Epithelial cell of proximal tubule (primary cell): ENCODE measurements around the gene BIRC3. TPM values are rescaled to one million over a fixed set of nuclear protein-coding genes. Genes with fewer than 3 reads are reported as not detected.

Source experiments
- DNase-seq: peaks from one replicate; pipeline ENCODE4 v3.0.0-alpha.2; 2011; ENCODE audit warnings: low read depth
- H3K4me3 ChIP-seq: 2 replicates; pipeline ENCODE4 v1.5.1; 2011; ENCODE audit warnings: low read depth, mild to moderate bottlenecking, low read length
- total RNA-seq: library from RNA; depleted of rRNA; stranded (reverse); fragments of >200 nt; gene quantifications from 2 replicates; pipeline ENCODE4 v1.2.3, GENCODE V29; 2015
- TF ChIP-seq, protein P1 (sequence below): conservative IDR thresholded peaks from 2 replicates; pipeline ENCODE4 v1.5.1; 2012; ENCODE audit warnings: low read depth, mild to moderate bottlenecking, low read length

The BIRC3 gene
- total RNA-seq, 1 donor from 2014 or later, result 17.8 TPM

DNA sequence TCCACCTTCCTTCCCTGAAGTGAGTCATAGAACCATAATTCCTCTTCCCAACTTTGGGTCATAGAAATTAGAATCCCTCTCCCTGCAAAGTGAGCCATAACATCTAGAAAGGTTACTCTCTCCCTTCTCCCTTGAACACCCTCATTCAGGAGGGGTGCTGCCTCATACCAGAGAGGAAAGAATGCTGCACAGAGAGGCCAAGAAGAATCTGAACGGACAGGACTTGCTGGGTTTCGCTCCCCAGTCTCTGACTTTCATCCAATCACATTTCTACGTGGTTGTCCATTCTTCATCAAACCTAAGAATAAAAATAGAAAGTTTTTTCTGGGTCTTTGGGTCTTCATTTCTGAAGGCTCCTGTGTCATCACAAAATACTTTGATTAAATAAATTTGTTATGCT, 31.0 kb upstream of the BIRC3 start:
- TF ChIP-seq, protein P1, sequence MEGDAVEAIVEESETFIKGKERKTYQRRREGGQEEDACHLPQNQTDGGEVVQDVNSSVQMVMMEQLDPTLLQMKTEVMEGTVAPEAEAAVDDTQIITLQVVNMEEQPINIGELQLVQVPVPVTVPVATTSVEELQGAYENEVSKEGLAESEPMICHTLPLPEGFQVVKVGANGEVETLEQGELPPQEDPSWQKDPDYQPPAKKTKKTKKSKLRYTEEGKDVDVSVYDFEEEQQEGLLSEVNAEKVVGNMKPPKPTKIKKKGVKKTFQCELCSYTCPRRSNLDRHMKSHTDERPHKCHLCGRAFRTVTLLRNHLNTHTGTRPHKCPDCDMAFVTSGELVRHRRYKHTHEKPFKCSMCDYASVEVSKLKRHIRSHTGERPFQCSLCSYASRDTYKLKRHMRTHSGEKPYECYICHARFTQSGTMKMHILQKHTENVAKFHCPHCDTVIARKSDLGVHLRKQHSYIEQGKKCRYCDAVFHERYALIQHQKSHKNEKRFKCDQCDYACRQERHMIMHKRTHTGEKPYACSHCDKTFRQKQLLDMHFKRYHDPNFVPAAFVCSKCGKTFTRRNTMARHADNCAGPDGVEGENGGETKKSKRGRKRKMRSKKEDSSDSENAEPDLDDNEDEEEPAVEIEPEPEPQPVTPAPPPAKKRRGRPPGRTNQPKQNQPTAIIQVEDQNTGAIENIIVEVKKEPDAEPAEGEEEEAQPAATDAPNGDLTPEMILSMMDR, result no peak
- DNase-seq, result no peak
- H3K4me3 ChIP-seq, result no peak overlapping the region

DNA sequence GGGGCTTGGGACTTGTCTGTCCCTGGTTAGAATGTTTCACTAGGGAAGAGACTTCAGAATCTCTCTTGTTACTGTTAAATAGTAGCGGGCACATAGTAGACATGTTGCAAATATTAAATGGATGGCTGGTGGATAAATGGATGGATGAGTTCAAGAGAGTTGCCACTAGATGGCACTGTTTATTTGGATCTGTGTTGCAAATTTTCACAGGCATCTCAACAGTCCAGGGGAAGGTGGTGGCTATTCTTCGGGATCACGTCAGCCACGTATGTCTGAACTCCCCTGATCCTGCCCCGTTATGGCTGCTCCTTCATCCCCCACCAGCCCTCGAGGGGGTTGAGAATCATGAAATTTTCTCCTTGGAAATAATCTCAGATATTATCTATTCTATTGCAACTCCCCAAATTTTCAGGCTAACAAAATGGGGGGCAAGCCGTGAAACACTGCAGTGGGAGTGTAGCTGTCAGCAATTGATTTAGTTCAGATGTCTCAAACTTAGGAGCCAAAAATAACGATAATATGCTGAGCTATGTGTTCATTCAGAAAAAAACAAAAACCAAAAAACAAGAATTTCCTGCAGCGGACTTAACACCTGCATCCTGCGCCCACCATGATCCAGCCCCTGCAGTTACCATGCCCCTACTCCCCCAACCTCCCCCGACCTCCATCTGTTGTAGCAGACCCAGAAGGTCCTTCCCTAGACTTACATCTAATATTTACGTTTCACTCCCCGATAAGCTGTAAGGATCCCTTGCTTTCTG, 29.1 kb upstream of the BIRC3 start:
- TF ChIP-seq, protein P1, result peak; percentile 71
- no peak overlapping the region for H3K4me3 ChIP-seq
- DNase-seq, result no peak

DNA sequence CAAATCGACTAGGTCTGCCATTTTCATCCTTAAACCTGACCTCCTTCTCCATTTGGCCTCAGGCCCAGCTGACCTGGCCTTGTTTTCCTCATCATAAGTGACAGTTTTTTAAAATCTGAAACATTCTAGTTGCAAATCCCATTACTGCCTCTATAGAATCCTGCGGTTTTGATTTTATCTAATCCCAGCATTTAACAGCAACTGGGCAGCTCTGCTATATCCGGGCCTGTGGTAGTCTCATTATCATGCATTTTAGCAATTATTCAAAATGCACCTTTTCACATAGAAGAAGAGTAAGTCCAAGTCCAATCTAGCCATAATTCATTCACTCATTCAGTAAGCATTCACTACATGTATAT, 28.6 kb upstream of the BIRC3 start:
- TF ChIP-seq, protein P1, result no peak
- no peak overlapping the region for H3K4me3 ChIP-seq
- DNase-seq, result no peak

DNA sequence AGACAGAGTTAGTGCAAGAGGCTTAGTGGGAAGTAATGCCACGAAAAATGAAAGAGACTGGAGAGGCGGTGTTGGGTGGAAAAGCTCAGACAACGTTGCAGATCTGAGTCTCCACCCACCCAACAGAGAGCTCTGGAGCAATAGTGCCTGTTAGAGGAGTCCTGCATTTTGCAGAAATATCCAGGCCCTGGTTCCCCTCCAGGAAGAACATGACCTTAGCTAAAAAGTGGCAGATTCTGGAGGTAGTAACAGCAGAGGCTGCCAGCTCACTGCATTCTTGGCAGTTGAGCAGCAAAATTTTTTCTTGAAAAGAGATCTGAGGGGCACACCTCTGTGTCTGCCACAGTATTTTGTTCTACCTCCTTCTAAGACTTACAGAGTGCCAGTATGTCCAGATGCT, 27.7 kb upstream of the BIRC3 start:
- TF ChIP-seq, protein P1, result no peak
- no peak overlapping the region for H3K4me3 ChIP-seq
- DNase-seq, result no peak

DNA sequence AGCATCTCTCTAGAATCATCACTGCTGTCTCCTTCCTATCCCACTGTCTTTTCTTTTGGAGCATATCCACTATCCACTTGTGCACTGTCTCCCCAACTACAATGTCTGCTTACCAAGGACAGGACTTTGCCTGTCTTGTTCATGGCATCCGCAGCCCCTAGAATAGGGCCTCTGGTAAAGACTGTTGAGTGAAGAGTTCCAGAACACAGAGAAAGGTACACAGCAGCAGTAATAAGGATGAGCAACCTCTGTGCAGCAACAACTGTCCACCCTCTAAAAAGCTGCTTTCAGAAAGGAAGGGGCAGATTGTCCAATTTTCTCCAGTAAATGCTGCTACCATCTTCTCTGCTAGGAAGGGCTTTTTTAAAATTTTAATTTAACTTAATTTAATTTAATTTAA, 25.5 kb upstream of the BIRC3 start:
- DNase-seq, result no peak
- no peak overlapping the region for H3K4me3 ChIP-seq
- TF ChIP-seq, protein P1, result no peak

DNA sequence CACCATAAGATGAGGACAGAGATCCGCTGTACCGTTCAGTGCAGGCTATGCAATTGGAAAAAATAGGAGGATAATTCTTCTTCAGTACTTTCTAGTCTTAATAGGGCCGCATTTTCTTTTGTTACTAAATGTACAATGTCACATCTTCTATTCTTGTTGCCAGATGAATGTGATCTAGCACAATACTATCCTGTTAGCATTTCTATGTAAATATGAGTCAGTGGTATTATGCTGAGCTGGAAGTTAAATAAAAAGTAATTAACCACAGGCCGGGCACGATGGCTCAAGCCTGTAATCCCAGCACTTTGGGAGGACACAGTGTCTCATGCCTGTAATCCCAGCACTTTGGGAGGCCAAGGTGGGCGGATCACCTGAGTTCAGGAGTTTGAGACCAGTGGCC, 24.4 kb upstream of the BIRC3 start:
- TF ChIP-seq, protein P1, result no peak
- DNase-seq, result no peak

More for the DNA sequence above, 24.4 kb upstream of the BIRC3 start:
- H3K4me3 ChIP-seq, result no peak overlapping the region
